ENCODE measurements around the gene CAPN10. TPM values are rescaled to one million over a fixed set of nuclear protein-coding genes. Genes with fewer than 3 reads are reported as not detected.
A peak's percentile ranks its signal among the peaks of the same experiment; 100 is the strongest.

Gene CAPN10
- total RNA-seq, 4 donors from 2014 or later = 28.0 to 66.3 (median 54.8) TPM

- peaks cover 0 to 7% (median 0%) of the 10 kb centered on the region in 4 donors for H3K9me3 ChIP-seq
- WGBS, 2 donors = 58% methylated on average over 18 of the region's 18 CpGs
- DNase-seq (ENCODE audit: low spot score in 2 of 2) = peak in 1 of 2 donors; percentile 52
- no peak overlapping the region for H3K4me3 ChIP-seq
- peaks cover 0 to 18% of the 10 kb centered on the region in 2 donors for H3K27me3 ChIP-seq
- TF ChIP-seq POLR2A (IDR thresholded peaks at IDR 0.05) (no peak), EP300 (IDR thresholded peaks at IDR 0.05) (peak in 1 of 2 donors; percentile 83), CTCF (IDR thresholded peaks at IDR 0.05) (no peak)
- no peaks in the 10 kb centered on the region for H3K36me3 ChIP-seq
- H3K27ac ChIP-seq = peak overlapping the region in 1 of 4 donors; percentile 86
- peaks cover 0 to 28% (median 0%) of the 10 kb centered on the region in 4 donors for H3K4me1 ChIP-seq
Measured at GRCh38 chr2:240638512-240639160, 52.1 kb downstream of the CAPN10 start.

- Histone ChIP-seq H3K4me3 (no peak overlapping the region), H3K36me3 (no peaks in the 10 kb centered on the region), H3K4me1 (peaks cover 0 to 28% (median 0%) of the 10 kb centered on the region in 4 donors), H3K9me3 (no peaks in the 10 kb centered on the region), H3K27ac (peak overlapping the region in 1 of 4 donors; percentile 85), H3K27me3 (peaks cover 0 to 25% of the 10 kb centered on the region in 2 donors)
- TF ChIP-seq EP300 (IDR thresholded peaks at IDR 0.05) (no peak), POLR2A (IDR thresholded peaks at IDR 0.05) (no peak), CTCF (IDR thresholded peaks at IDR 0.05) (no peak)
- no peak for DNase-seq (ENCODE audit: low spot score in 2 of 2)
- WGBS, 2 donors = 88 to 90% methylated on average over 18 of the region's 18 CpGs
Measured at GRCh38 chr2:240639566-240639965, 53.0 kb downstream of the CAPN10 start.

GRCh38 chr2:240640939-240641338 is 54.4 kb downstream of the CAPN10 start:
- no peak for DNase-seq (ENCODE audit: low spot score in 2 of 2)
- WGBS, 2 donors = 2 to 20% methylated on average over 12 to 14 of the region's 16 CpGs

GRCh38 chr2:240642061-240642805 is 55.7 kb downstream of the CAPN10 start:
- Histone ChIP-seq H3K9me3 (no peaks in the 10 kb centered on the region), H3K27me3 (peaks cover 0 to 49% of the 10 kb centered on the region in 2 donors), H3K4me1 (peaks cover 0 to 22% (median 0%) of the 10 kb centered on the region in 4 donors), H3K4me3 (no peak overlapping the region), H3K27ac (no peak overlapping the region), H3K36me3 (no peaks in the 10 kb centered on the region)
- TF ChIP-seq CTCF (IDR thresholded peaks at IDR 0.05) = no peak
- no peak for TF ChIP-seq POLR2A (IDR thresholded peaks at IDR 0.05)
- no peak for TF ChIP-seq EP300 (IDR thresholded peaks at IDR 0.05)
- WGBS, 2 donors = 75 to 81% methylated on average over 18 to 33 of the region's 36 CpGs
- DNase-seq (ENCODE audit: low spot score in 2 of 2) = no peak

More at GRCh38 chr2:240640939-240641338, 54.4 kb downstream of the CAPN10 start:
- H3K4me3 ChIP-seq = no peak overlapping the region
- TF ChIP-seq POLR2A (IDR thresholded peaks at IDR 0.05) = no peak
- TF ChIP-seq EP300 (IDR thresholded peaks at IDR 0.05) = no peak
- no peak for TF ChIP-seq CTCF (IDR thresholded peaks at IDR 0.05)
- peaks cover 0 to 28% (median 0%) of the 10 kb centered on the region in 4 donors for H3K4me1 ChIP-seq
- H3K9me3 ChIP-seq = no peaks in the 10 kb centered on the region
- H3K36me3 ChIP-seq = no peaks in the 10 kb centered on the region
- H3K27me3 ChIP-seq = peaks cover 0 to 38% of the 10 kb centered on the region in 2 donors
- no peak overlapping the region for H3K27ac ChIP-seq

GRCh38 chr2:240642806-240643092 is 56.2 kb downstream of the CAPN10 start:
- no peak overlapping the region for H3K4me3 ChIP-seq
- TF ChIP-seq POLR2A (IDR thresholded peaks at IDR 0.05) (no peak), CTCF (IDR thresholded peaks at IDR 0.05) (no peak), EP300 (IDR thresholded peaks at IDR 0.05) (no peak)
- no peaks in the 10 kb centered on the region for H3K9me3 ChIP-seq
- WGBS, 2 donors = 70 to 90% methylated on average over 4 to 11 of the region's 11 CpGs
- DNase-seq (ENCODE audit: low spot score in 2 of 2) = no peak
- peaks cover 0 to 54% of the 10 kb centered on the region in 2 donors for H3K27me3 ChIP-seq
- no peak overlapping the region for H3K27ac ChIP-seq
- peaks cover 0 to 17% (median 0%) of the 10 kb centered on the region in 4 donors for H3K4me1 ChIP-seq
- H3K36me3 ChIP-seq = no peaks in the 10 kb centered on the region

Measured in tibial nerve (tissue), 4 donors.